ENCODE data around the gene SERF2.
A peak's percentile ranks its signal among the peaks of the same experiment; 100 is the strongest.
"Not testable (repeated sequence)": the region's sequence is repeated elsewhere in the genome, so short reads cannot be mapped to it uniquely, and the experiment has no call there.

The SERF2 gene

DNA sequence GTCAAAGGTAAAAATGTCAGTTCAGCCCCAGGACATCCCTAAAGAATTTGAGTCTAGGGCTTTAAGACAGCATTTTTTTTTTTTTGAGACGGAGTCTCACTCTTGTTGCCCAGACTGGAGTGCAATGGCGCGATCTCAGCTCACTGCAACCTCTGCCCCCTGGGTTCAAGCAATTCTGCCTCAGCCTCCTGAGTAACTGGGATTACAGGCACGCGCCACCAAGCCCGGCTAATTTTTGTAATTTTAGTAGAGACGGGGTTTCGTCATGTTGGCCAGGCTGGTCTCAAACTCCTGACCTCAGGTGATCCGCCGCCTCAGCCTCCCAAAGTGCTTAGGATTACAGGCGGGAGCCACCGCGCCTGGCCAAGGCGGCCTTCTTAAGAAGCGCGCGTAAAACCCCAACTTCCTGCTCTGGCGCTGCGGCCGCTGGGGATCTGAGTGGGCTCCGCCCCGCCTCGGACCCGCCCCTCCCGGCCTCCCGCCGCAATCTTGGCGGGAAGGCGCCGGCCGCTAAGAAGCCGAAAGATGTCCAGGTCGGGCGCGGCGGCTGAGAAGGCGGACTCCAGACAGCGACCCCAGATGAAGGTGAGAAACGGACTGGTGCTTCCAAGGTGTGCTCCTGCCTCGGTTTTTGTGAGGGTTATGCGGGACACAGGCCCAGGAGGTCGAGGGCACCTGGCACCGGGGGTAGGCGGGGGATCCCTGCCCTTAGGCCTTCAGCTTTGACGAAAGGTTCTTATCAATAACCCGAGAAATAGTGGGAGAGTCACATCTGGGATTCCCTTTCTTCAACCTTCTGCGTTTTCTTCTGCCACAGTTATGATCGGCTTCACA is 34.6 kb downstream of the SERF2 start, which contains the start of gene WDR76:
WDR76 (plus strand) TSS at position 495 of the 834 bp plus-strand sequence; CDS start at position 526, 31 bp downstream.
- DNase-seq (ENCODE audit: low read depth): peak; percentile 37
- peak within 1 kb of the TSS; percentile 49 for H3K4me3 ChIP-seq (ENCODE audit: low read depth, low read length)

GRCh38 chr15:43828061-43828657 is 36.0 kb downstream of the SERF2 start:
- H3K4me3 ChIP-seq (ENCODE audit: low read depth, low read length): peak overlapping the region; percentile 49
- no peak for DNase-seq (ENCODE audit: low read depth)

DNA sequence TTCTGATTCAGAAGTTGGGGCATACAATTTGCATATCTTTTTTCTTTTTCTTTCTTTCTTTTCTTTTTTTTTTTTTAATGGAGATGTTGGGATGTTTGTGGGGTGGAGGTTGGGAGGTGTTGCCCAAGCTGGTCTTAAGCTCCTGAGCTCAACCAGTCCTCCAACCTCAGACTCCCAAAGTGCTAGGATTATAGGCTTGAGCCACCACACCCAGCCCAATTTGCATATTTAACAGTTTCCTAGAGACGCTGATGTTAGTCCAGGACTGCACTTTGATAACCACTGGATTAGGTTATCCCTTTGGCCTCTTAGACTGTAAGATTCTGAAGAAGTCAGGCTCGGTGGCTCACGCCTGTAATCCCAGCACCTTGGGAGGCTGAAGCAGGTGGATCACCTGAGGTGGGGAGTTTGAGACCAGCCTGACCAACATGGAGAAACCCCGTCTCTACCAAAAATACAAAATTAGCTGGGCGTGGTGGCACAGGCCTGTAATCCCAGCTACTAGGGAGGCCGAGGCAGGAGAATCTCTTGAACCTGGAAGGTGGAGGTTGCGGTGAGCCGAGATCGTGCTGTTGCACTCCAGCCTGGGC is 37.9 kb downstream of the SERF2 start:
- not testable (repeated sequence) for DNase-seq (ENCODE audit: low read depth)

DNA sequence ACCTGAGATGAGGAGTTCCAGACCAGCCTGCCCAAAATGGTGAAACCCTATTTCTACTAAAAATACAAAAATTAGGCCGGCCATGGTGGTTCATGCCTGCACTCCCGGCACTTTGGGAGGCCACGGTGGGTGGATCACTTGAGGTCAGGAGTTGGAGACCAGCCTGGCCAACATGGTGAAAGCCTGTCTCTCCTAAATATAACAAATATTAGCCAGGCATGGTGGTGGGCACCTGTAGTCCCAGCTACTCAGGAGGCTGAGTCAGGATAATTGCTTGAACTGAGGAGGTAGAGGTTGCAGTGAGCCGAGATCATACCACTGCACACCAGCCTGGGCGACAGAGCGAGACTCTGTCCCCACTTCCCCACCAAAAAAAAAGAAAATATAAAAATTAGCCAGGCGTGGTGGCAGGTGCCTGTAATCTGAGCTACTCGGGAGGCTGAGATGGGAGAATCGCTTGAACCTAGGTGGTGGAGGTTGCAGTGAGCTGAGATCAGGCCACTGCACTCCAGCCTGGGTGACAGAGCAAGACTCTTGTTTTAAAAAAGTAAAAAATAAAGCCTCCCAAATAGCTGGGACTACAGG is 38.7 kb downstream of the SERF2 start:
- H3K4me3 ChIP-seq (ENCODE audit: low read depth, low read length); DNase-seq (ENCODE audit: low read depth): not testable (repeated sequence)

More for the DNA sequence above, 37.9 kb downstream of the SERF2 start:
- not testable (repeated sequence) for H3K4me3 ChIP-seq (ENCODE audit: low read depth, low read length)

DNA sequence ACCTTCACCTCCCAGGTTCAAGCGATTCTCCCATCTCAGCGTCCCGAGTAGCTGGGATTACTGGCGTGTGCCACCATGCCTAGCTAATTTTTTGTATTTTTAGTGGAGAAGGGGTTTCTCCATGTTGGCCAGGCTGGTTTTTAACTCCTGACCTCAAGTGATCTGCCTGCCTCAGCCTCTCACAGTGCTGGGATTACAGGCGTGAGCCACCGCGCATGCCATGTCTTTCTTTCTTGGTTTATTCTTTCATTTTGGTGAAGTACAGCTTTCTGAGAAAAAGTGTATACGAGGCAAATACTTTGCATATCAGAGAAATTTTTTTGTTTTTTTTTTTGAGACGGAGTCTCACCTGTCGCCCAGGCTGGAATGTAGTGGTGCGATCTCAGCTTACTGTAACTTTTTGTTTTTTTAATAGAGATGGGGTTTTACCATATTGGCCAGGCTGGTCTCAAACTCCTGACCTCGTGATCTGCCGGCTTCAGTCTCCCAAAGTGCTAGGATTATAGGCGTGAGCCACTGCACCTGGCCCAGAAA is 39.5 kb downstream of the SERF2 start:
- DNase-seq (ENCODE audit: low read depth); H3K4me3 ChIP-seq (ENCODE audit: low read depth, low read length): not testable (repeated sequence)

DNA sequence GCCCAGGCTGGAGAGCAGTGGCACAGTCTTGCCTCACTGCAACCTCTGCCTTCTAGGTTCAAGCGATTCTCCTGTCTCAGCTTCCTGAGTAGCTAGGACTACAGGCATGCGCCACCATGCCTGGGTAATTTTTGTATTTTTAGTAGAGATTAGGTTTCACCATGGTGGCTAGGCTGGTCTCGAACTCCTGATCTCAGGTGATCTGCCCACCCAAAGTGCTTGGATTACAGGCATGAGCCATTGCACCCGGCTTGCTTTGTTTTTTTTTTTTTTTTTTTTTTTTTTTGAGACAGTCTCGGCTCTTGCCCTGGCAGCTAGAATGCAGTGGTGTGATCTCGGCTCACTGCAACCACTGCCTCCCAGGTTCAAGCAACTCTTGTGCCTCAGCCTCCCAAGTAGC is 40.4 kb downstream of the SERF2 start:
- DNase-seq (ENCODE audit: low read depth): not testable (repeated sequence)

DNA sequence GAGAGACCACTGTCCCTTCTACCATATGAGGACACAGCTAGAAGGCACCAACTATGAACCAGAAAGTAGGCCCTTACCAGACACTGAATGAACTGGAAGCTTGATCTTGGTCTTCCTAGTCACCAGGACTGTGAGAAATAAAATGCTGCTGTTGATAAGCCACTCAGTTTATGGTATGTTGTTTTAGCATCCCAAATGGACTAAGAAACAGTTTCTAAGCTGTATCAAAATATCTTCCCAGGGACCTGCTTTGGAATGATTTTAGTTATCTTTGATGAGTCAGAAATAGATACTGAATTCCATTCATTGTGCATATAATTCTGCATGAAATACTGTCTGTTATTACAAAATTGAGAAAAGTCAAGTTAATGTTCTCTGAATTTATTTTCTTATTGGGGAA is 53.3 kb downstream of the SERF2 start:
- DNase-seq (ENCODE audit: low read depth): no peak
- no peak overlapping the region for H3K4me3 ChIP-seq (ENCODE audit: low read depth, low read length)

More for the DNA sequence above, 40.4 kb downstream of the SERF2 start:
- H3K4me3 ChIP-seq (ENCODE audit: low read depth, low read length): not testable (repeated sequence)
